ENCODE results near the gene PLEKHA8.

GRCh38 chr7:30028216-30028748, at the start of gene PLEKHA8:
- TF ChIP-seq ARNT (IDR thresholded peaks at IDR 0.05) (no peak), ELF4 (IDR thresholded peaks at IDR 0.05) (no peak), TARDBP (IDR thresholded peaks at IDR 0.05) (no peak), SP1 (IDR thresholded peaks at IDR 0.05) (no peak)
